GM19463 (cell line): ENCODE measurements around the gene SLC25A11.
"Not testable (repeated sequence)": the region's sequence is repeated elsewhere in the genome, so short reads cannot be mapped to it uniquely, and the experiment has no call there.

Experiments
- ATAC-seq: cut with Tn5 transposase; IDR thresholded peaks from one replicate; pipeline ENCODE4 v1.9.1; 2021; ENCODE audit warnings: mild to moderate bottlenecking, moderate library complexity; ENCODE audit not compliant: unreplicated experiment

Gene SLC25A11

GRCh38 chr17:4921320-4921719 is 18.5 kb downstream of the SLC25A11 start:
- no peak for ATAC-seq

DNA sequence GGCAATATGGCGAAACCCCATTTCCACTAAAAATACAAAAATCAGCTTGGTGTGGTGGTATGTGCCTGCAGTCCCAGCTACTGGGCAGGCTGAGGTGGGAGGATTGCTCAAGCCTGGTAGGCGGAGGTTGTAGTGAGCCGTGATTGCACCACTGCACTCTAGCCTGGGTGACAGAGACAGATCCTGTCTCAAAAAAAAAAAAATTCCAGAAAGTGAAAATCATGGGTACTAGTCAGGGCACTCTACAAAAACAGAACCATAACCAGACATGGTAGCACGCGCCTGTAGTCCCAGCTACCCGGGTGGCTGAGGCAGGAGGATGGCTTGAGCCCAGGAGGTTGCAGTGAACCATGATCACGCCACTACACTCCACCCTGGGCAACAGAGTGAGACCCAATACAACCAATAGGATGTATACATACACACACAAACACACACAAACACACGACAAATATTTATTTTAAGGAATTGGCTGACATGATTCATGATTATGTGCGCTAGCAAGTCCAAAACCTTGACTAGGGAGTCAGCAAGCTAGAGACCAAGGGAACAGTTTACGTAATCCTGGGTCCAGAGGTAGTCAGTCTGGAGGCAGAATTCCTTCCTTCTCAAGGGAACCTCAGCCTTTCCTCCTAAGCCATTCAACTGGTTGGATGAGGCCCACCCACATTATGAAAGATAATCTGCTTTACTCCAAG is 19.3 kb downstream of the SLC25A11 start:
- no peak for ATAC-seq

DNA sequence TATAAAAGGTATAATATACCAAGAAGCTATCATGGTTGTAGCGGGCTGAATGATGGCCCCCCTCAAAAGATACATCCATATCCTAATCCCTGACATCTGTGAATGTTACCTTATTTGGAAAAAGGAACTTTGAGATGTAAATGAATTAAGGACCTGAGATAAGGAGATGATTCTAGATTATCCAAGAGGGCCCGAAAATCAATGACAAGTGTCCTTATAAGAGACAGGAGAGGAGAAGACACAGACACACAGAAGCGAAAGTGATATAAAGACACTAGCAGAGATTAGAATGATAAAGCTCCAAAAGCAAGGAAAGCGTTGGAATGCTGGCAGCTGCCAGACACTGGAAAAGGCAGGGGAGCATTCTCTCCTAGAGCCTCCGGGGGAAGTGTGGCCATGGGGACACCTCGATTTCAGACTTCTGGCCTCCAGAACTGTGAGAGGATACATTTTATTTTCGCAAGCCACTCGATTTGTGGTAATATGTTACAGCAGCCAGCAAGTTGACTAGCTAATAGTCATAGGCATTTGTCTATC is 20.3 kb downstream of the SLC25A11 start:
- no peak for ATAC-seq

DNA sequence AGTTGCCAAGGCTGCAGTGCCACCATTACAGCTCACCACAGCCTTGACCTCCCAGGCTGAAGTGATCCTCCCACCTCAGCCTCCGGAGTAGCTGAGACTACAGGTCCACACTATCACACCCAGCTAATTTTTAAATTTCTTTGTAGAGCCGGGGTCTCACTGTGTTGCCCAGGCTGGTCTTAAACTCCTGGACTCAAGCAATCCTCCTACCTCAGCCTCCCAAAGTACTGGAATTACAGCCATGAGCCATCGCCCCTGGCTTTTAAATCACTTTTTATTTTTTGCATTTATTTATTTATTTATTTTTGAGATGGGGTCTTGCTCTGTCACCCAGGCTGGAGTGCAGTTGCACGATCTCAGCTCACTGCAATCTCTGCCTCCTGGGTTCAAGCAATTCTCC is 25.3 kb downstream of the SLC25A11 start:
- not testable (repeated sequence) for ATAC-seq

GRCh38 chr17:4913994-4914393 is 25.9 kb downstream of the SLC25A11 start:
- ATAC-seq = no peak

GRCh38 chr17:4908711-4909496 is 30.9 kb downstream of the SLC25A11 start:
- no peak for ATAC-seq

DNA sequence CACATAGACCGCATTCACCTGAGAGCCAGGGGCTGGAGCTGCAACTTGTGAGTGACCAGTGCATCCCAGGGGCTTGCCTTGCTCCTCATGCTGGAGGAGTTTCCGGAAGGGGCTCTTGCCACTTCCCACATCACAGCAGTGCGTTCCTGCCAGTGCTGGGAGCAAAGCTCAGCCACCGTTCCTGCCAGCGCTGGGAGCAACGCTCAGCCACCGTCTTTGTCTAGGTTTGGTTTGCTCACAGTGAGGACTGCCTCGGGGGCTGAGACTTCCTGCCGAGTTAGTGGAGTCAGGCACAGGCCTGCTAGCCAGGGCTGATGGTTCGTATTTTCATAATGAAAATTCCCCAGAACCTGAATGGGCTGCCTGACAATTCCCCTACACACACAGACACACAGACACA is 31.5 kb downstream of the SLC25A11 start:
- no peak for ATAC-seq

GRCh38 chr17:4906642-4907041 is 33.2 kb downstream of the SLC25A11 start:
- not testable (repeated sequence) for ATAC-seq

DNA sequence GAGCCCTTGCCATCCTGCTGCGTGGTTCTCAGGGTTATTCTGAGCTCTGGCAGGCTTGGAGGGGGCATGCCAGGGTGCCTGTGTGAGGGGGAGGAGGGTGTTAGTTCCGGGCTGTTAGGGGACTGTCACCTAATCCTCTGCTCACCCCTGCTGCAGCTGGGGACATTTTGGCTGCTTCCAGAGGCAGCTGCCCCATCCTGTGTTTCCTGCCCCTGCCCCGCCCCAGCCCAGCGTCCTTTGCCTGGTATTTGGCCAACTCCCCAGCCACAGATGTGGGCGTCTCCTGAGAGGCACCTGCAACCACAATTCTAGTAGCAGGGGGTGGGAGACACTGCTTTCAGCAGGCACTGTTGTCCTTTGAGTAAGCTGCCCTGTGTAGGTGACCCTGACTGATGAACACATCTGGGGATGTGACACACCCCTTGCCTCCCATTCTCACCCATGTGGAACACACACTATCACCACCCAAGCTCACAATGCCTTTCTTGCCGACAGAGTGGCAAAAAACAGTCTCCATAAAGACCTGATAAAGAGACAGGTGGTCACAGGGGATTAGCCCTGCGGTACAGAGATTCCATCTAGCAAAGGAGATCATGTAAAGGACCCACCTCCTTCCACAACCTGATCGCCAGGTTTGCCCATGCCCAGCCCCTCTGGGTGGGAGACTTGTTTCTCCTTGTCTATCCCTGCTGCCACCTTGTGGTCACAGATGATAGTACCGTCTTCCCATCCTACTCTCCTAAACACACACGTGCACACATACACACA is 36.6 kb downstream of the SLC25A11 start, which contains the start of gene CHRNE:
CHRNE (minus strand) TSS at position 48 of the 768 bp plus-strand sequence; CDS start at position 13, 35 bp downstream.
- ATAC-seq = no peak

GRCh38 chr17:4902540-4902939 is 37.3 kb downstream of the SLC25A11 start:
- no peak for ATAC-seq

- ATAC-seq = no peak
These were observed 38.0 kb downstream of the SLC25A11 start for GRCh38 chr17:4901648-4902344.

- no peak for ATAC-seq
These were observed 38.7 kb downstream of the SLC25A11 start for GRCh38 chr17:4901108-4901647.

GRCh38 chr17:4900231-4901107 is 39.4 kb downstream of the SLC25A11 start:
- ATAC-seq = no peak

- no peak for ATAC-seq
These were observed 40.3 kb downstream of the SLC25A11 start, which contains the start of gene C17orf107 for GRCh38 chr17:4899341-4900230. C17orf107 (plus strand) TSS chr17:4899536; CDS start chr17:4899763, 227 bp downstream.

GRCh38 chr17:4898927-4899326 is 40.9 kb downstream of the SLC25A11 start:
- ATAC-seq = no peak

- ATAC-seq = no peak
These were observed 41.5 kb downstream of the SLC25A11 start for GRCh38 chr17:4898351-4898750.

GRCh38 chr17:4897785-4898184 is 42.1 kb downstream of the SLC25A11 start:
- ATAC-seq = no peak

DNA sequence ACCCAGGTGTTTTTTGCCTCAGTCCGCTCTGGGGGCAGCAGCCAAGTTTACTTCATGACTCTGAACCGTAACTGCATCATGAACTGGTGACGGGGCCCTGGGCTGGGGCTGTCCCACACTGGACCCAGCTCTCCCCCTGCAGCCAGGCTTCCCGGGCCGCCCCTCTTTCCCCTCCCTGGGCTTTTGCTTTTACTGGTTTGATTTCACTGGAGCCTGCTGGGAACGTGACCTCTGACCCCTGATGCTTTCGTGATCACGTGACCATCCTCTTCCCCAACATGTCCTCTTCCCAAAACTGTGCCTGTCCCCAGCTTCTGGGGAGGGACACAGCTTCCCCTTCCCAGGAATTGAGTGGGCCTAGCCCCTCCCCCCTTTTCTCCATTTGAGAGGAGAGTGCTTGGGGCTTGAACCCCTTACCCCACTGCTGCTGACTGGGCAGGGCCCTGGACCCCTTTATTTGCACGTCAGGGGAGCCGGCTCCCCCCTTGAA is 42.6 kb downstream of the SLC25A11 start:
- no peak for ATAC-seq
